H1 (cell line): ENCODE data around the gene NLK. TPM values are rescaled to one million over a fixed set of nuclear protein-coding genes. Genes with fewer than 3 reads are reported as not detected.

ENCODE experiments used
- RAD21 ChIP-seq, 2 experiments: IDR thresholded peaks in 1 of 2; conservative IDR thresholded peaks in 1 of 2; 2 replicates each; pipeline ENCODE4 v1.6.1; 2011; ENCODE audit warnings: low read depth in 2 of 2, low read length in 2 of 2, improper control_type of control experiment in 1 of 2, inconsistent platforms in 1 of 2, mild to moderate bottlenecking in 1 of 2, moderate library complexity in 1 of 2
- SIX5 ChIP-seq: IDR thresholded peaks from 2 replicates; pipeline ENCODE4 v1.6.1; 2011; ENCODE audit warnings: mild to moderate bottlenecking, low read depth, low read length
- SP1 ChIP-seq: IDR thresholded peaks from 2 replicates; pipeline ENCODE4 v1.6.1; 2011; ENCODE audit warnings: low read depth, low read length
- polyA plus RNA-seq, 7 experiments: library from polyadenylated mRNA; depleted of rRNA in 3 of 7; stranded (reverse) in 5 of 7; unstranded in 2 of 7; fragments of >200 nt in 5 of 7; fragments of 200-250 nt in 2 of 7; gene quantifications; 1 replicate in 5 of 7; 2 replicates in 1 of 7; 4 replicates in 1 of 7; pipeline versions ENCODE4 v1.2.1 to v1.2.3, GENCODE V29; 2011 to 2013; ENCODE audit warnings: missing spikeins in 2 of 7, mixed read lengths in 2 of 7
- total RNA-seq: library from RNA; stranded (reverse); fragmentation: NEBNext Ultra II Directional; extraction: Animal tissue kit (Norgen Biotek cat#: 25700); gene quantifications from 2 replicates; pipeline ENCODE4 v1.2.1, GENCODE V29; 2021

The NLK gene
- total and polyA plus RNA-seq, 2 of the 8 experiments (the other 6 are each of a cell fraction or from before 2014, with no cell fraction given): 30.8 to 49.9 TPM

DNA sequence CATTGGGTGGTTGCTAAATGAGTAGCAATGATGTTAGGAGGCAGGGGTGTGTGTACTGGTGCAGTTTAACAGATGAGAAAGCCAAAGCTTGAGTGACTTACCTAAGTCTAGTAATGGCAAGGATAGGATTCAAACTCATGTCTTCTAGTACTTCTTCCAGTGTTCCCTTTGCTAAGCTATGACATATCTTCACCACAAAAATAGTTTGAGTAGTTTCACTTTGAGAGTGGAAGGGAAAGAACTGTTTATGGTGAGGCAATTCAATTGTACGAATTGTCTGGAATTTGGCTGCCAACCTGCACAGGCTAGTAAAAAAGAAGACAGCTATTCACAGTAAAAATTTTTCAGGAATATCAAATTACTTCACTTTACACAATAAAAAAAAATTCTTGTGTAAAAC, 138.0 kb downstream of the NLK start (continued):
- TF ChIP-seq SIX5: no peak
- TF ChIP-seq RAD21 (IDR thresholded peaks at IDR 0.05 in 1 of 2, conservative IDR thresholded peaks at IDR 0.05 in 1 of 2; ENCODE audit: low read depth in 2 of 2, low read length in 2 of 2): no peak
- TF ChIP-seq SP1: no peak
- TF ChIP-seq, all 59 proteins: peak for 0
